H1 (cell line): Measurements from ENCODE around the gene KLHL17. TPM values are rescaled to one million over a fixed set of nuclear protein-coding genes. Genes with fewer than 3 reads are reported as not detected.
"Not testable (repeated sequence)": the region's sequence is repeated elsewhere in the genome, so short reads cannot be mapped to it uniquely, and the experiment has no call there.

Experiments
- CTCF ChIA-PET: fragments of 300-600 bp; sonication (Branson Sonifier 250); formaldehyde crosslinking; loops from one replicate; lab custom pipeline; 2021; ENCODE audit not compliant: partially characterized antibody; lab: Charles Lee
- POLR2A ChIA-PET: fragments of 300-600 bp; sonication (Branson Sonifier 250); formaldehyde crosslinking; loops from one replicate; lab custom pipeline; 2021; ENCODE audit warnings: inconsistent platforms; ENCODE audit not compliant: partially characterized antibody; lab: Charles Lee
- DNase-seq, 2 experiments: peaks; one replicate each; pipeline versions ENCODE4 v3.0.0 to v3.0.0-alpha.2; 2010 to 2022; ENCODE audit warnings: low spot score in 2 of 2, low read depth in 1 of 2, mixed read lengths in 1 of 2
- FAIRE-seq: peaks from 2 replicates; lab custom pipeline; 2011; peaks lifted over from hg19 to GRCh38; lab: Jason Lieb, UNC
- H2AFZ ChIP-seq: 2 replicates; pipeline ENCODE4 v1.8.1; 2012; ENCODE audit warnings: low read length, inconsistent platforms
- H2AK5ac ChIP-seq: 2 replicates; pipeline ENCODE4 v1.6.1; 2013; ENCODE audit warnings: low read depth, low read length
- H2BK120ac ChIP-seq: replicated peaks from 2 replicates; pipeline ENCODE3; 2013; ENCODE audit warnings: low read depth, low read length, inconsistent platforms
- H2BK12ac ChIP-seq: 2 replicates; pipeline ENCODE4 v1.6.1; 2013; ENCODE audit warnings: low read depth, low read length
- H2BK15ac ChIP-seq: 2 replicates; pipeline ENCODE4 v1.6.1; 2013; ENCODE audit warnings: low read length
- H2BK20ac ChIP-seq: 2 replicates; pipeline ENCODE4 v1.6.1; 2013; ENCODE audit warnings: low read length
- H2BK5ac ChIP-seq: 2 replicates; pipeline ENCODE4 v1.6.1; 2013; ENCODE audit warnings: low read depth, low read length
- H3K14ac ChIP-seq: 2 replicates; pipeline ENCODE4 v1.6.1; 2013; ENCODE audit warnings: inconsistent platforms; ENCODE audit not compliant: insufficient read length
- H3K18ac ChIP-seq: 2 replicates; pipeline ENCODE4 v1.6.1; 2013; ENCODE audit warnings: low read length; ENCODE audit errors: extremely low read depth
- H3K23ac ChIP-seq: 2 replicates; pipeline ENCODE4 v1.6.1; 2013; ENCODE audit warnings: inconsistent platforms; ENCODE audit not compliant: insufficient read length
- H3K23me2 ChIP-seq: 2 replicates; pipeline ENCODE4 v1.6.1; 2013; ENCODE audit warnings: low read depth, low read length
- H3K27ac ChIP-seq: 2 replicates; pipeline ENCODE4 v1.6.1; 2011; ENCODE audit warnings: low read depth, low read length, inconsistent platforms
- H3K27me3 ChIP-seq, 4 experiments: replicated peaks in 1 of 4; 1 replicate in 1 of 4; 2 replicates in 3 of 4; pipeline versions ENCODE4 v1.6.1 to v1.8.1; 2011 to 2013; ENCODE audit warnings: low read length in 3 of 4, mild to moderate bottlenecking in 3 of 4, inconsistent platforms in 2 of 4, mixed read lengths in 2 of 4, moderate library complexity in 1 of 4; ENCODE audit not compliant: control insufficient read depth in 3 of 4, insufficient read depth in 3 of 4; ENCODE audit errors: extremely low read depth in 1 of 4
- H3K36me3 ChIP-seq, 4 experiments: 2 replicates each; pipeline versions ENCODE4 v1.6.1 to v1.8.1; 2011 to 2013; ENCODE audit warnings: mild to moderate bottlenecking in 4 of 4, low read length in 3 of 4, moderate library complexity in 2 of 4, control low read depth in 1 of 4, inconsistent platforms in 1 of 4; ENCODE audit not compliant: insufficient read depth in 4 of 4, control insufficient read depth in 2 of 4
- H3K4ac ChIP-seq: replicated peaks from 2 replicates; pipeline ENCODE3; 2013; ENCODE audit warnings: low read length, low read depth, mixed read lengths, inconsistent platforms; ENCODE audit not compliant: insufficient read length
- H3K4me1 ChIP-seq, 4 experiments: replicated peaks in 1 of 4; 1 replicate in 1 of 4; 2 replicates in 3 of 4; pipeline versions ENCODE4 v1.6.1 to v1.8.1; 2011 to 2013; ENCODE audit warnings: low read length in 3 of 4, inconsistent platforms in 2 of 4, mixed read lengths in 1 of 4; ENCODE audit not compliant: insufficient read depth in 4 of 4, control insufficient read depth in 3 of 4
- H3K4me2 ChIP-seq, 2 experiments: 2 replicates each; pipeline versions ENCODE4 v1.6.1 to v1.8.1; 2011 to 2013; ENCODE audit warnings: low read depth in 2 of 2, low read length in 2 of 2, control low read depth in 1 of 2, inconsistent platforms in 1 of 2, mild to moderate bottlenecking in 1 of 2; ENCODE audit not compliant: insufficient read depth in 1 of 2
- H3K4me3 ChIP-seq, 4 experiments: fragments of 200-600, 300-600 bp in 1 of 4; sonication (generic), shearing (Covaris generic), sonication (Bioruptor Twin) in 1 of 4; 2 replicates each; pipeline versions ENCODE4 v1.5.1 to v1.8.1; 2011 to 2016; ENCODE audit warnings: low read length in 4 of 4, low read depth in 3 of 4, control low read depth in 2 of 4, inconsistent platforms in 2 of 4, mild to moderate bottlenecking in 2 of 4, mixed read lengths in 1 of 4, moderate library complexity in 1 of 4; ENCODE audit not compliant: insufficient read depth in 2 of 4; ENCODE audit errors: extremely low read depth in 1 of 4
- H3K56ac ChIP-seq: replicated peaks from 2 replicates; pipeline ENCODE3; 2013; ENCODE audit warnings: low read depth, mild to moderate bottlenecking, mixed read lengths, low read length, inconsistent platforms; ENCODE audit not compliant: insufficient read length
- H3K79me1 ChIP-seq: 2 replicates; pipeline ENCODE4 v1.6.1; 2013; ENCODE audit warnings: low read depth, low read length, control low read depth
- H3K79me2 ChIP-seq, 2 experiments: 2 replicates each; pipeline versions ENCODE4 v1.6.1 to v1.8.1; 2012 to 2013; ENCODE audit warnings: low read length in 2 of 2, mild to moderate bottlenecking in 2 of 2, inconsistent platforms in 1 of 2; ENCODE audit not compliant: insufficient read depth in 2 of 2, control insufficient read depth in 1 of 2
- H3K9ac ChIP-seq, 4 experiments: replicated peaks in 1 of 4; 1 replicate in 1 of 4; 2 replicates in 3 of 4; pipeline versions ENCODE4 v1.6.1 to v1.8.1; 2011 to 2013; ENCODE audit warnings: low read depth in 3 of 4, low read length in 3 of 4, control low read depth in 2 of 4, mild to moderate bottlenecking in 2 of 4, moderate library complexity in 2 of 4, inconsistent platforms in 1 of 4; ENCODE audit errors: extremely low read depth in 1 of 4
- H3K9me3 ChIP-seq, 2 experiments: 2 replicates each; pipeline versions ENCODE4 v1.6.1 to v1.8.1; 2012 to 2013; ENCODE audit warnings: mild to moderate bottlenecking in 2 of 2, moderate library complexity in 2 of 2, control low read depth in 1 of 2, inconsistent platforms in 1 of 2, low read depth in 1 of 2, low read length in 1 of 2, mixed read lengths in 1 of 2; ENCODE audit not compliant: insufficient read depth in 2 of 2
- H4K20me1 ChIP-seq, 2 experiments: replicated peaks in 1 of 2; 2 replicates each; pipeline versions ENCODE3 to v1.8.1; 2011 to 2013; ENCODE audit warnings: inconsistent platforms in 2 of 2, low read length in 2 of 2, mild to moderate bottlenecking in 1 of 2; ENCODE audit not compliant: insufficient read depth in 2 of 2, control insufficient read depth in 1 of 2
- H4K5ac ChIP-seq: 2 replicates; pipeline ENCODE4 v1.6.1; 2013; ENCODE audit warnings: low read length, low read depth, mixed read lengths, inconsistent platforms; ENCODE audit not compliant: insufficient read length
- H4K8ac ChIP-seq: 2 replicates; pipeline ENCODE4 v1.8.0; 2013; ENCODE audit warnings: mild to moderate bottlenecking, moderate library complexity, low read length, inconsistent platforms; ENCODE audit not compliant: insufficient read depth; ENCODE audit errors: extremely low read depth
- H4K91ac ChIP-seq: replicated peaks from 2 replicates; pipeline ENCODE3; 2013; ENCODE audit warnings: low read length, mixed read lengths, inconsistent platforms; ENCODE audit not compliant: insufficient read length
- ATF2 ChIP-seq: IDR thresholded peaks from 2 replicates; pipeline ENCODE4 v1.6.1; 2012; ENCODE audit warnings: low read length, inconsistent platforms
- EGR1 ChIP-seq: IDR thresholded peaks from 2 replicates; pipeline ENCODE4 v1.6.1; 2011; ENCODE audit warnings: low read depth, low read length, borderline replicate concordance
- SP1 ChIP-seq: IDR thresholded peaks from 2 replicates; pipeline ENCODE4 v1.6.1; 2011; ENCODE audit warnings: low read depth, low read length
- USF2 ChIP-seq: IDR thresholded peaks from 2 replicates; pipeline ENCODE4 v1.6.1; 2011; ENCODE audit warnings: low read length, improper control_type of control experiment
- WGBS, 2 experiments: shearing (Covaris generic) in 1 of 2; methylation state at CpG; one replicate each; pipeline versions ENCODE4 v1.1.6 to v1.1.7; 2013 to 2015; ENCODE audit warnings: low lambda C conversion rate in 2 of 2, mixed read lengths in 2 of 2, inconsistent platforms in 1 of 2, low coverage in 1 of 2, missing lambda C conversion rate in 1 of 2; ENCODE audit not compliant: insufficient replicate concordance in 2 of 2, insufficient coverage in 1 of 2, insufficient read length in 1 of 2; ENCODE audit errors: extremely low coverage in 1 of 2, missing lambda C conversion rate in 1 of 2; 5-methylcytosine and 5-hydroxymethylcytosine counted together
- polyA plus RNA-seq, 7 experiments: library from polyadenylated mRNA; depleted of rRNA in 3 of 7; stranded (reverse) in 5 of 7; unstranded in 2 of 7; fragments of >200 nt in 5 of 7; fragments of 200-250 nt in 2 of 7; gene quantifications; 1 replicate in 5 of 7; 2 replicates in 1 of 7; 4 replicates in 1 of 7; pipeline versions ENCODE4 v1.2.1 to v1.2.3, GENCODE V29; 2011 to 2013; ENCODE audit warnings: missing spikeins in 2 of 7, mixed read lengths in 2 of 7
- total RNA-seq: library from RNA; stranded (reverse); fragmentation: NEBNext Ultra II Directional; extraction: Animal tissue kit (Norgen Biotek cat#: 25700); gene quantifications from 2 replicates; pipeline ENCODE4 v1.2.1, GENCODE V29; 2021

KLHL17 gene
- total and polyA plus RNA-seq, 2 of the 8 experiments (the other 6 are each of a cell fraction or from before 2014, with no cell fraction given): 32.6 to 36.1 TPM

GRCh38 chr1:945688-946556 lies 14.5 kb upstream of the KLHL17 start (continued):
- TF ChIP-seq EGR1 (no peak), ATF2 (no peak), SP1 (no peak), USF2 (no peak)

GRCh38 chr1:946811-947210 lies 13.6 kb upstream of the KLHL17 start:
- H3K79me1 ChIP-seq, H3K79me2 ChIP-seq, H2BK12ac ChIP-seq, H2BK15ac ChIP-seq, H2AK5ac ChIP-seq, H3K4me2 ChIP-seq, H3K27ac ChIP-seq, H2AFZ ChIP-seq, H3K18ac ChIP-seq, H3K9me3 ChIP-seq, H3K9ac ChIP-seq, H2BK20ac ChIP-seq, H3K23me2 ChIP-seq, H2BK120ac ChIP-seq, H3K4me3 ChIP-seq, FAIRE-seq, H3K56ac ChIP-seq, H4K91ac ChIP-seq, H3K4ac ChIP-seq, H3K14ac ChIP-seq, DNase-seq, H2BK5ac ChIP-seq, H3K23ac ChIP-seq, H4K8ac ChIP-seq, H4K5ac ChIP-seq: not testable (repeated sequence)
- ChIA-PET POLR2A (interaction anchor here (1.1 to 9.5 kb wide), 4 partner anchors 9 to 27 kb away, joined by 3 to 65 read pairs (median 3); partner anchors contain the start of gene NOC2L), CTCF (interaction anchor here (0.9 to 1.3 kb wide), 2 partner anchors 9 to 20 kb away, joined by 3 read pairs; partner anchors contain the start of gene PLEKHN1)
- Histone ChIP-seq H4K20me1 (peaks cover 21 to 44% of the 10 kb centered on the region in 2 experiments), H3K4me1 (peaks cover 3 to 11% (median 7%) of the 10 kb centered on the region in 4 experiments; a peak in 6 of 7 replicates), H3K36me3 (peaks cover 2 to 37% (median 28%) of the 10 kb centered on the region in 4 experiments), H3K27me3 (peaks cover 13 to 20% (median 19%) of the 10 kb centered on the region in 4 experiments)
- WGBS, 2 experiments: 89% methylated on average over 13 of the region's 13 CpGs; no CpG with 5 or more reads in 1 of the 2 experiments
